H1 (cell line): Measurements from ENCODE around the gene KLF2. TPM values are rescaled to one million over a fixed set of nuclear protein-coding genes. Genes with fewer than 3 reads are reported as not detected.
A peak's percentile ranks its signal among the peaks of the same experiment; 100 is the strongest.

ENCODE experiments used
- CTCF ChIA-PET: fragments of 300-600 bp; sonication (Branson Sonifier 250); formaldehyde crosslinking; loops from one replicate; lab custom pipeline; 2021; ENCODE audit not compliant: partially characterized antibody; lab: Charles Lee
- POLR2A ChIA-PET: fragments of 300-600 bp; sonication (Branson Sonifier 250); formaldehyde crosslinking; loops from one replicate; lab custom pipeline; 2021; ENCODE audit warnings: inconsistent platforms; ENCODE audit not compliant: partially characterized antibody; lab: Charles Lee
- DNase-seq, 2 experiments: peaks; one replicate each; pipeline versions ENCODE4 v3.0.0 to v3.0.0-alpha.2; 2010 to 2022; ENCODE audit warnings: low spot score in 2 of 2, low read depth in 1 of 2, mixed read lengths in 1 of 2
- FAIRE-seq: peaks from 2 replicates; lab custom pipeline; 2011; peaks lifted over from hg19 to GRCh38; lab: Jason Lieb, UNC
- H2AFZ ChIP-seq: 2 replicates; pipeline ENCODE4 v1.8.1; 2012; ENCODE audit warnings: low read length, inconsistent platforms
- H2AK5ac ChIP-seq: 2 replicates; pipeline ENCODE4 v1.6.1; 2013; ENCODE audit warnings: low read depth, low read length
- H2BK120ac ChIP-seq: replicated peaks from 2 replicates; pipeline ENCODE3; 2013; ENCODE audit warnings: low read depth, low read length, inconsistent platforms
- H2BK12ac ChIP-seq: 2 replicates; pipeline ENCODE4 v1.6.1; 2013; ENCODE audit warnings: low read depth, low read length
- H2BK15ac ChIP-seq: 2 replicates; pipeline ENCODE4 v1.6.1; 2013; ENCODE audit warnings: low read length
- H2BK20ac ChIP-seq: 2 replicates; pipeline ENCODE4 v1.6.1; 2013; ENCODE audit warnings: low read length
- H2BK5ac ChIP-seq: 2 replicates; pipeline ENCODE4 v1.6.1; 2013; ENCODE audit warnings: low read depth, low read length
- H3K14ac ChIP-seq: 2 replicates; pipeline ENCODE4 v1.6.1; 2013; ENCODE audit warnings: inconsistent platforms; ENCODE audit not compliant: insufficient read length
- H3K18ac ChIP-seq: 2 replicates; pipeline ENCODE4 v1.6.1; 2013; ENCODE audit warnings: low read length; ENCODE audit errors: extremely low read depth
- H3K23ac ChIP-seq: 2 replicates; pipeline ENCODE4 v1.6.1; 2013; ENCODE audit warnings: inconsistent platforms; ENCODE audit not compliant: insufficient read length
- H3K23me2 ChIP-seq: 2 replicates; pipeline ENCODE4 v1.6.1; 2013; ENCODE audit warnings: low read depth, low read length
- H3K27ac ChIP-seq: 2 replicates; pipeline ENCODE4 v1.6.1; 2011; ENCODE audit warnings: low read depth, low read length, inconsistent platforms
- H3K27me3 ChIP-seq, 4 experiments: replicated peaks in 1 of 4; 1 replicate in 1 of 4; 2 replicates in 3 of 4; pipeline versions ENCODE4 v1.6.1 to v1.8.1; 2011 to 2013; ENCODE audit warnings: low read length in 3 of 4, mild to moderate bottlenecking in 3 of 4, inconsistent platforms in 2 of 4, mixed read lengths in 2 of 4, moderate library complexity in 1 of 4; ENCODE audit not compliant: control insufficient read depth in 3 of 4, insufficient read depth in 3 of 4; ENCODE audit errors: extremely low read depth in 1 of 4
- H3K36me3 ChIP-seq, 4 experiments: 2 replicates each; pipeline versions ENCODE4 v1.6.1 to v1.8.1; 2011 to 2013; ENCODE audit warnings: mild to moderate bottlenecking in 4 of 4, low read length in 3 of 4, moderate library complexity in 2 of 4, control low read depth in 1 of 4, inconsistent platforms in 1 of 4; ENCODE audit not compliant: insufficient read depth in 4 of 4, control insufficient read depth in 2 of 4
- H3K4ac ChIP-seq: replicated peaks from 2 replicates; pipeline ENCODE3; 2013; ENCODE audit warnings: low read length, low read depth, mixed read lengths, inconsistent platforms; ENCODE audit not compliant: insufficient read length
- H3K4me1 ChIP-seq, 4 experiments: replicated peaks in 1 of 4; 1 replicate in 1 of 4; 2 replicates in 3 of 4; pipeline versions ENCODE4 v1.6.1 to v1.8.1; 2011 to 2013; ENCODE audit warnings: low read length in 3 of 4, inconsistent platforms in 2 of 4, mixed read lengths in 1 of 4; ENCODE audit not compliant: insufficient read depth in 4 of 4, control insufficient read depth in 3 of 4
- H3K4me2 ChIP-seq, 2 experiments: 2 replicates each; pipeline versions ENCODE4 v1.6.1 to v1.8.1; 2011 to 2013; ENCODE audit warnings: low read depth in 2 of 2, low read length in 2 of 2, control low read depth in 1 of 2, inconsistent platforms in 1 of 2, mild to moderate bottlenecking in 1 of 2; ENCODE audit not compliant: insufficient read depth in 1 of 2
- H3K4me3 ChIP-seq, 4 experiments: fragments of 200-600, 300-600 bp in 1 of 4; sonication (generic), shearing (Covaris generic), sonication (Bioruptor Twin) in 1 of 4; 2 replicates each; pipeline versions ENCODE4 v1.5.1 to v1.8.1; 2011 to 2016; ENCODE audit warnings: low read length in 4 of 4, low read depth in 3 of 4, control low read depth in 2 of 4, inconsistent platforms in 2 of 4, mild to moderate bottlenecking in 2 of 4, mixed read lengths in 1 of 4, moderate library complexity in 1 of 4; ENCODE audit not compliant: insufficient read depth in 2 of 4; ENCODE audit errors: extremely low read depth in 1 of 4
- H3K56ac ChIP-seq: replicated peaks from 2 replicates; pipeline ENCODE3; 2013; ENCODE audit warnings: low read depth, mild to moderate bottlenecking, mixed read lengths, low read length, inconsistent platforms; ENCODE audit not compliant: insufficient read length
- H3K79me1 ChIP-seq: 2 replicates; pipeline ENCODE4 v1.6.1; 2013; ENCODE audit warnings: low read depth, low read length, control low read depth
- H3K79me2 ChIP-seq, 2 experiments: 2 replicates each; pipeline versions ENCODE4 v1.6.1 to v1.8.1; 2012 to 2013; ENCODE audit warnings: low read length in 2 of 2, mild to moderate bottlenecking in 2 of 2, inconsistent platforms in 1 of 2; ENCODE audit not compliant: insufficient read depth in 2 of 2, control insufficient read depth in 1 of 2
- H3K9ac ChIP-seq, 4 experiments: replicated peaks in 1 of 4; 1 replicate in 1 of 4; 2 replicates in 3 of 4; pipeline versions ENCODE4 v1.6.1 to v1.8.1; 2011 to 2013; ENCODE audit warnings: low read depth in 3 of 4, low read length in 3 of 4, control low read depth in 2 of 4, mild to moderate bottlenecking in 2 of 4, moderate library complexity in 2 of 4, inconsistent platforms in 1 of 4; ENCODE audit errors: extremely low read depth in 1 of 4
- H3K9me3 ChIP-seq, 2 experiments: 2 replicates each; pipeline versions ENCODE4 v1.6.1 to v1.8.1; 2012 to 2013; ENCODE audit warnings: mild to moderate bottlenecking in 2 of 2, moderate library complexity in 2 of 2, control low read depth in 1 of 2, inconsistent platforms in 1 of 2, low read depth in 1 of 2, low read length in 1 of 2, mixed read lengths in 1 of 2; ENCODE audit not compliant: insufficient read depth in 2 of 2
- H4K20me1 ChIP-seq, 2 experiments: replicated peaks in 1 of 2; 2 replicates each; pipeline versions ENCODE3 to v1.8.1; 2011 to 2013; ENCODE audit warnings: inconsistent platforms in 2 of 2, low read length in 2 of 2, mild to moderate bottlenecking in 1 of 2; ENCODE audit not compliant: insufficient read depth in 2 of 2, control insufficient read depth in 1 of 2
- H4K5ac ChIP-seq: 2 replicates; pipeline ENCODE4 v1.6.1; 2013; ENCODE audit warnings: low read length, low read depth, mixed read lengths, inconsistent platforms; ENCODE audit not compliant: insufficient read length
- H4K8ac ChIP-seq: 2 replicates; pipeline ENCODE4 v1.8.0; 2013; ENCODE audit warnings: mild to moderate bottlenecking, moderate library complexity, low read length, inconsistent platforms; ENCODE audit not compliant: insufficient read depth; ENCODE audit errors: extremely low read depth
- H4K91ac ChIP-seq: replicated peaks from 2 replicates; pipeline ENCODE3; 2013; ENCODE audit warnings: low read length, mixed read lengths, inconsistent platforms; ENCODE audit not compliant: insufficient read length
- KDM1A ChIP-seq: fragments of 200-600, 300-600 bp; sonication (generic); IDR thresholded peaks from 2 replicates; pipeline ENCODE4 v1.7.1; 2016; ENCODE audit warnings: mild to moderate bottlenecking, low read length, borderline replicate concordance
- SIX5 ChIP-seq: IDR thresholded peaks from 2 replicates; pipeline ENCODE4 v1.6.1; 2011; ENCODE audit warnings: mild to moderate bottlenecking, low read depth, low read length
- SRF ChIP-seq: IDR thresholded peaks from 2 replicates; pipeline ENCODE4 v1.6.1; 2011; ENCODE audit warnings: mild to moderate bottlenecking, low read depth, low read length, moderate library complexity
- WGBS, 2 experiments: shearing (Covaris generic) in 1 of 2; methylation state at CpG; one replicate each; pipeline versions ENCODE4 v1.1.6 to v1.1.7; 2013 to 2015; ENCODE audit warnings: low lambda C conversion rate in 2 of 2, mixed read lengths in 2 of 2, inconsistent platforms in 1 of 2, low coverage in 1 of 2, missing lambda C conversion rate in 1 of 2; ENCODE audit not compliant: insufficient replicate concordance in 2 of 2, insufficient coverage in 1 of 2, insufficient read length in 1 of 2; ENCODE audit errors: extremely low coverage in 1 of 2, missing lambda C conversion rate in 1 of 2; 5-methylcytosine and 5-hydroxymethylcytosine counted together
- polyA plus RNA-seq, 7 experiments: library from polyadenylated mRNA; depleted of rRNA in 3 of 7; stranded (reverse) in 5 of 7; unstranded in 2 of 7; fragments of >200 nt in 5 of 7; fragments of 200-250 nt in 2 of 7; gene quantifications; 1 replicate in 5 of 7; 2 replicates in 1 of 7; 4 replicates in 1 of 7; pipeline versions ENCODE4 v1.2.1 to v1.2.3, GENCODE V29; 2011 to 2013; ENCODE audit warnings: missing spikeins in 2 of 7, mixed read lengths in 2 of 7
- total RNA-seq: library from RNA; stranded (reverse); fragmentation: NEBNext Ultra II Directional; extraction: Animal tissue kit (Norgen Biotek cat#: 25700); gene quantifications from 2 replicates; pipeline ENCODE4 v1.2.1, GENCODE V29; 2021

Gene KLF2
- total and polyA plus RNA-seq, 2 of the 8 experiments (the other 6 are each of a cell fraction or from before 2014, with no cell fraction given), result 0.19 to 0.33 TPM

DNA sequence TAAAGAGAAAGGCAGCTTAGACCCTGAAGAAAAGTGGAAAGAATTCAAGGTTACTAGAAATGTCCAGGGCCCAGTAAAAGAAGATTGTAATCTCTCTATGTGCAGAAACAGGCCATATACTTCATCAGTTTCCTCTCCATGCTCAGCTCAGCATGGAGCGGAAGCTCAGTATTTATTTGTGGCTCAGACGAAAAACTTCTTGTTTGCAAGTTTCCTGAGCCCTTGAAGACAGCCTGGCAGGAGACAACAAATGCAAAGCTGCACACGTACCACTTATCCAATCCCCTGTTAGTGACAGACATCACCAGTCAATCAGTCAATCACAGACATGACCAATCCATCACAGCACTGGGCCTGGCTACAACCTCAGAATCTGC lies 8.1 kb upstream of the KLF2 start:
- TF ChIP-seq KDM1A (peak; percentile 17; the same call in 1 of the 2 replicates), SIX5 (no peak), SRF (peak; percentile 62)
- TF ChIP-seq, all 59 proteins: peak for 2
- CTCF ChIA-PET, result interaction anchor here (1.1 kb wide), 2 partner anchors 69 to 70 kb away, joined by 4 to 5 read pairs; no protein-coding TSS in a partner anchor

More for the DNA sequence above, 8.1 kb upstream of the KLF2 start:
- no peak overlapping the region for H3K4me3 ChIP-seq
- H3K4me1 ChIP-seq, result no peaks in the 10 kb centered on the region; a peak in 1 of 7 replicates
- no peak overlapping the region for H2BK5ac ChIP-seq
- no peak overlapping the region for H2BK20ac ChIP-seq
- no peaks in the 10 kb centered on the region for H3K79me2 ChIP-seq
- no peaks in the 10 kb centered on the region for H3K9me3 ChIP-seq
- H3K23me2 ChIP-seq, result no peaks in the 10 kb centered on the region
- H2AFZ ChIP-seq, result no peak overlapping the region
- no peak overlapping the region for H3K4ac ChIP-seq
- H4K5ac ChIP-seq, result no peak overlapping the region
- H3K79me1 ChIP-seq, result no peaks in the 10 kb centered on the region
- 0 out of 2 replicates have a peak overlapping the region, but pooled peaks have one; percentile 65 for H2AK5ac ChIP-seq
- H2BK12ac ChIP-seq, result no peak overlapping the region
- DNase-seq, result no peak
- H3K27me3 ChIP-seq, result peaks cover 0 to 3% (median 0%) of the 10 kb centered on the region in 4 experiments; a peak in 1 of 7 replicates
- WGBS, 2 experiments, result 84% methylated on average over 3 of the region's 3 CpGs; no CpG with 5 or more reads in 1 of the 2 experiments
- no peak overlapping the region for H3K56ac ChIP-seq
- H3K18ac ChIP-seq, result no peak overlapping the region
- no peak overlapping the region for H3K23ac ChIP-seq
- no peak overlapping the region for H3K27ac ChIP-seq
- H4K91ac ChIP-seq, result no peak overlapping the region
- POLR2A ChIA-PET, result no interaction called here
- H3K14ac ChIP-seq, result no peak overlapping the region
- no peak overlapping the region for H4K8ac ChIP-seq
- no peak overlapping the region for H3K9ac ChIP-seq
- H3K4me2 ChIP-seq, result no peak overlapping the region
- no peaks in the 10 kb centered on the region for H3K36me3 ChIP-seq
- FAIRE-seq, result no peak
- no peaks in the 10 kb centered on the region for H4K20me1 ChIP-seq
- H2BK120ac ChIP-seq, result no peak overlapping the region
- H2BK15ac ChIP-seq, result no peak overlapping the region
